ENCODE measurements around the gene DNAH10. TPM values are rescaled to one million over a fixed set of nuclear protein-coding genes. Genes with fewer than 3 reads are reported as not detected.

DNAH10 gene
- total RNA-seq, 1 experiment from 2014 or later = 0.14 TPM

GRCh38 chr12:123843912-123844748, 82.0 kb downstream of the DNAH10 start:
- DNase-seq (ENCODE audit: low read depth) = no peak

GRCh38 chr12:123845881-123846280, 83.8 kb downstream of the DNAH10 start:
- no peak for DNase-seq (ENCODE audit: low read depth)

- DNase-seq (ENCODE audit: low read depth) = no peak
Measured at GRCh38 chr12:123846340-123846739, 84.2 kb downstream of the DNAH10 start.

- DNase-seq (ENCODE audit: low read depth) = no peak
Measured at GRCh38 chr12:123847019-123847418, 84.9 kb downstream of the DNAH10 start.

GRCh38 chr12:123847876-123848275, 85.8 kb downstream of the DNAH10 start:
- no peak for DNase-seq (ENCODE audit: low read depth)

- DNase-seq (ENCODE audit: low read depth) = no peak
Measured at GRCh38 chr12:123849517-123849916, 87.4 kb downstream of the DNAH10 start.

GRCh38 chr12:123850246-123851134, 88.4 kb downstream of the DNAH10 start:
- no peak for DNase-seq (ENCODE audit: low read depth)

- no peak for DNase-seq (ENCODE audit: low read depth)
Measured at GRCh38 chr12:123853396-123854070, 91.4 kb downstream of the DNAH10 start.

- DNase-seq (ENCODE audit: low read depth) = no peak
Measured at GRCh38 chr12:123854232-123854631, 92.1 kb downstream of the DNAH10 start.

GRCh38 chr12:123854918-123855317, 92.8 kb downstream of the DNAH10 start:
- DNase-seq (ENCODE audit: low read depth) = no peak

- no peak for DNase-seq (ENCODE audit: low read depth)
Measured at GRCh38 chr12:123856681-123857080, 94.6 kb downstream of the DNAH10 start.

GRCh38 chr12:123858176-123858575, 96.1 kb downstream of the DNAH10 start:
- DNase-seq (ENCODE audit: low read depth) = no peak

GRCh38 chr12:123859035-123859434, 96.9 kb downstream of the DNAH10 start:
- no peak for DNase-seq (ENCODE audit: low read depth)

- DNase-seq (ENCODE audit: low read depth) = no peak
Measured at GRCh38 chr12:123860377-123860776, 98.3 kb downstream of the DNAH10 start.

- DNase-seq (ENCODE audit: low read depth) = no peak
Measured at GRCh38 chr12:123861392-123861791, 99.3 kb downstream of the DNAH10 start.

- no peak for DNase-seq (ENCODE audit: low read depth)
Measured at GRCh38 chr12:123867141-123867540, 105.0 kb downstream of the DNAH10 start.

GRCh38 chr12:123868791-123869190, 106.7 kb downstream of the DNAH10 start:
- DNase-seq (ENCODE audit: low read depth) = no peak

GRCh38 chr12:123873793-123874192, 111.7 kb downstream of the DNAH10 start:
- DNase-seq (ENCODE audit: low read depth) = no peak

- DNase-seq (ENCODE audit: low read depth) = no peak
Measured at GRCh38 chr12:123877968-123878367, 115.9 kb downstream of the DNAH10 start.

- DNase-seq (ENCODE audit: low read depth) = no peak
Measured at GRCh38 chr12:123879101-123879500, 117.0 kb downstream of the DNAH10 start.

GRCh38 chr12:123879691-123880090, 117.6 kb downstream of the DNAH10 start:
- no peak for DNase-seq (ENCODE audit: low read depth)
